Measurements from ENCODE around the gene ZNF600. TPM values are rescaled to one million over a fixed set of nuclear protein-coding genes. Genes with fewer than 3 reads are reported as not detected.
"Not testable (repeated sequence)": the region's sequence is repeated elsewhere in the genome, so short reads cannot be mapped to it uniquely, and the experiment has no call there.

ZNF600 gene
- total RNA-seq, 1 donor from 2014 or later: 6.1 TPM

DNA sequence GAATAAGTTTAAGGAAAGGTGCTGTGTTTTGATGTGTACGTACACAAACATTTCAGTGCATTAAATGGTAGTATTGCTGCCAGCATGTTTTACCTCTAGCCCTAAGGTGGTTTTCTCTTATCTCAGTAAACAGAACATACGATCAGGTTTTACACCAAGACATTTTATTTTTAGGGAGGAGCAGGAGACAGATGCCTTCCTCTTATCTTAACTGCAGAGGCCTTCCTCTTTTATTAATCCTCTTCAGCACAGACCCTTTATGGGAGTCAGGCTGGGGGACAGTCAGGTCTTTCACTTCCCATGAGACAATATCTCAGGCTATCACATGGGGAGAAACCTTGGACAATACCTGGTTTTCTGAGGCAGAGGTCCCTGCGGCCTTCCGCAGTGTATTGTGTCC, 36.8 kb downstream of the ZNF600 start:
- Histone ChIP-seq H3K4me3 (ENCODE audit: low read depth, low read length) (no peak overlapping the region), H3K27me3 (ENCODE audit: control insufficient read depth, insufficient read depth, low read length) (no peaks in the 10 kb centered on the region), H3K36me3 (ENCODE audit: control insufficient read depth, insufficient read depth, low read length) (no peaks in the 10 kb centered on the region)
- TF ChIP-seq, protein P1, sequence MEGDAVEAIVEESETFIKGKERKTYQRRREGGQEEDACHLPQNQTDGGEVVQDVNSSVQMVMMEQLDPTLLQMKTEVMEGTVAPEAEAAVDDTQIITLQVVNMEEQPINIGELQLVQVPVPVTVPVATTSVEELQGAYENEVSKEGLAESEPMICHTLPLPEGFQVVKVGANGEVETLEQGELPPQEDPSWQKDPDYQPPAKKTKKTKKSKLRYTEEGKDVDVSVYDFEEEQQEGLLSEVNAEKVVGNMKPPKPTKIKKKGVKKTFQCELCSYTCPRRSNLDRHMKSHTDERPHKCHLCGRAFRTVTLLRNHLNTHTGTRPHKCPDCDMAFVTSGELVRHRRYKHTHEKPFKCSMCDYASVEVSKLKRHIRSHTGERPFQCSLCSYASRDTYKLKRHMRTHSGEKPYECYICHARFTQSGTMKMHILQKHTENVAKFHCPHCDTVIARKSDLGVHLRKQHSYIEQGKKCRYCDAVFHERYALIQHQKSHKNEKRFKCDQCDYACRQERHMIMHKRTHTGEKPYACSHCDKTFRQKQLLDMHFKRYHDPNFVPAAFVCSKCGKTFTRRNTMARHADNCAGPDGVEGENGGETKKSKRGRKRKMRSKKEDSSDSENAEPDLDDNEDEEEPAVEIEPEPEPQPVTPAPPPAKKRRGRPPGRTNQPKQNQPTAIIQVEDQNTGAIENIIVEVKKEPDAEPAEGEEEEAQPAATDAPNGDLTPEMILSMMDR (IDR thresholded peaks at IDR 0.05; ENCODE audit: insufficient read depth, low read length, poor library complexity, severe bottlenecking): no peak
- no peak for DNase-seq (ENCODE audit: low read depth)

DNA sequence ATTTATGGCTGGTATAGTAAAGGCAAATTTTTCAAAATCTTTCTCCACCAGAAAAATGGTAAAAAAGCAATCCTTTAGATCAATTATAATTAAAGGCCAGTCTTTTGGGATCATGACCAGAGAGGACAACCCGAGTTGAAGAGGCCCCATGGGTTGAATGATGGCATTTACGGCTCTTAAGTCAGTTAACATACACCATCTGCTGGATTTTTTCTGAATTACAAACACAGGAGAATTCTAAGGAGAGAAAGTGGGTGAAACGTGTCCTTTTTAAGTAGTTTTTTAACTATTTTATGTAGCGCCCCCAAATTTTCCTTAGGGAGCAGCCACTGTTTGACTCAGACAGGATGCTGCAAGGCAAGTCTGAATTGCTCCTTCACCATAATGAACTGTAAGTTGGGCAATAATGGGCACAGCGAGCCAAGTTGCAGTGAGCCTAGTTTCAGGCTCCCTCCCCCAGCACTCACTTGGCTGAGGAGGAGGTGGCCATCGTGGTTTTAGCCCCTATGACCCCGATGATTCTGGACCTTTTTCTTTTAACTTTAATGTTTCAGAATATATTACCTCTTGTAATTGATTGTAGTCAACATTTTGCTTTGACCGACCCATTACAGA, 38.1 kb downstream of the ZNF600 start:
- DNase-seq (ENCODE audit: low read depth): no peak
- Histone ChIP-seq H3K27me3 (ENCODE audit: control insufficient read depth, insufficient read depth, low read length) (no peaks in the 10 kb centered on the region), H3K36me3 (ENCODE audit: control insufficient read depth, insufficient read depth, low read length) (no peaks in the 10 kb centered on the region), H3K4me3 (ENCODE audit: low read depth, low read length) (no peak overlapping the region)
- TF ChIP-seq, protein P1 (IDR thresholded peaks at IDR 0.05; ENCODE audit: insufficient read depth, low read length, poor library complexity, severe bottlenecking): no peak

DNA sequence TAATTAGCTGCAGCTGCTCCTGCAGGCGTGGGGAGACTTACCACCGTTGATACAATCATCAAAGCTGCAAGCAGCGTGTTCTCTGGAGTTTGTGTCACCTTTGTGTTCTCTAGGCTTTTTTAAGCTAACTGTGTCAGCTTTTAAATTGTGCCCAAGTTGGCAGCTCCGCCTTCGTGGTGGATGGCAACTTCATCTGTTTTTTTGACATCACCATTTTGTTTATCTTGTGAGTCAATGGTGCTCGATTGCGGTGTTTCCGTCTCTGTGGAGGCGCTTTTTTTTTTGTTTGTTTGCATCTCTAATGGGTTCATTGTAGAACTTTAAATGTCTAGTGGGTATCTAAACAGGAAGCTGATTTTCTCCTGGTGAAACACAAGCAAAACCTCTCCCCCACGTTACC, 40.7 kb downstream of the ZNF600 start:
- H3K36me3 ChIP-seq (ENCODE audit: control insufficient read depth, insufficient read depth, low read length); H3K4me3 ChIP-seq (ENCODE audit: low read depth, low read length); DNase-seq (ENCODE audit: low read depth); H3K27me3 ChIP-seq (ENCODE audit: control insufficient read depth, insufficient read depth, low read length): not testable (repeated sequence)

DNA sequence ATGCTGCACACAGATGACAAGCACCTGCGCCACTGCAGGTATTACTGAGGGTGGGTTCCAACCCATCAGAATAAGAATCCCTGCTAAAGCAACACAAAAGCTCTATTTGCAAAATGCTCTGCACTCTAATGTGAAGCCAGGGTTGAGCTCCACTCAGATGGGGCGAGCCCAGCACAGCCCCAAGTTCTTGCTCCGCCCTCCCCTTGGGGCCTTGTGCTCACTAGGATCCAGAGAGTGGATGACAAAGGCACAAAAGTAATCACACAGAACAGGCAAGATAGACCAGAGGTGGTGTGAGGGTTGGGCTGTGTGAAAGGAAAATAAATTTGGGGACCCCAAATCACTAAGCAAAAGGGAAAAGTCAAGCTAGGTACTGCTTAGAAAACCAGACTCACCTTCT, 43.5 kb downstream of the ZNF600 start:
- Histone ChIP-seq H3K27me3 (ENCODE audit: control insufficient read depth, insufficient read depth, low read length) (no peaks in the 10 kb centered on the region), H3K4me3 (ENCODE audit: low read depth, low read length) (no peak overlapping the region), H3K36me3 (ENCODE audit: control insufficient read depth, insufficient read depth, low read length) (no peaks in the 10 kb centered on the region)
- DNase-seq (ENCODE audit: low read depth): no peak
- TF ChIP-seq, protein P1 (IDR thresholded peaks at IDR 0.05; ENCODE audit: insufficient read depth, low read length, poor library complexity, severe bottlenecking): no peak

DNA sequence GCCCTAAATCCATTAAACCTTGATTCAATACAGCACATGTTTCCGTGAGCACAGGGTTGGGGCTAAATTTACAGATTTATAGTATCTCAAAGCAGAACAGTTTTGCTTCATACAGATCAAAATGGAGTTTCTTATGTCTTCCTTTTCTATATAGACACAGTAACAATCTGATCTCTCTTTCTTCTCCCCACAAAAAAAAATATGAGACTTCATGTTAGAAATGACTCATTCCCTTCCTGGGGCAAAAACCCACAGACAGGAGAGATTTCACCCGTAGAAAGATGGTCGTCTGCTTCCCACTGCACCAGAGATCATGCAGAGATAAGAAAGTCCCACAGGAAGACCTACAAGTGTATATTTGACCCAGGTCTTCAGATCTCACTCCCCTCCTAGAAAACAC, 44.1 kb downstream of the ZNF600 start:
- H3K36me3 ChIP-seq (ENCODE audit: control insufficient read depth, insufficient read depth, low read length): no peaks in the 10 kb centered on the region
- H3K4me3 ChIP-seq (ENCODE audit: low read depth, low read length): no peak overlapping the region
- TF ChIP-seq, protein P1 (IDR thresholded peaks at IDR 0.05; ENCODE audit: insufficient read depth, low read length, poor library complexity, severe bottlenecking): no peak
- no peak for DNase-seq (ENCODE audit: low read depth)
- H3K27me3 ChIP-seq (ENCODE audit: control insufficient read depth, insufficient read depth, low read length): no peaks in the 10 kb centered on the region

DNA sequence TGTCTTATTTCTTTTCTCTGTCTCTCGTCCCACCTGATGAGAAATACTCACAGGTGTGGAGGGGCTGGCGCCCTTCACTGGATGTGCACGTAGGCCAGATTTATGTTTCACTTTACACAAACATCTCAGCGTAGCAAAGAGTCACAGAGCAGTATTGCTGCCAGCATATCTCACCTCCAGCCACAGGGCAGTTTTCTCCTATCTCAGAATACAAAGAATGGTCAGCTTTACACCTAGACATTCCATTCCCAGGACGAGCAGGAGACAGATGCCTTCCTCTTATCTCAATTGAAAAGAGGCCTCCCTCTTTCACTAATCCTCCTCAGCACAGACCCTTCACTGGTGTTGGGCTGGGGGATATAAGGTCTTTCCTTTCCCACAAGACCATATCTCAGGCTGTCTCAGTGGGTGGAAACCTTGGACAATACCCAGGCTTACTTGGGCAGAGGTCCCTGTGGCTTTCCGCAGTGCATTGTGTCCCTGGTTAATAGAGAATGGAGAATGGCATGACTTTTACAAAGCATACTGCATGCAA, 44.6 kb downstream of the ZNF600 start:
- H3K4me3 ChIP-seq (ENCODE audit: low read depth, low read length): no peak overlapping the region
- DNase-seq (ENCODE audit: low read depth): no peak
- H3K27me3 ChIP-seq (ENCODE audit: control insufficient read depth, insufficient read depth, low read length): no peaks in the 10 kb centered on the region
- TF ChIP-seq, protein P1 (IDR thresholded peaks at IDR 0.05; ENCODE audit: insufficient read depth, low read length, poor library complexity, severe bottlenecking): no peak
- no peaks in the 10 kb centered on the region for H3K36me3 ChIP-seq (ENCODE audit: control insufficient read depth, insufficient read depth, low read length)

DNA sequence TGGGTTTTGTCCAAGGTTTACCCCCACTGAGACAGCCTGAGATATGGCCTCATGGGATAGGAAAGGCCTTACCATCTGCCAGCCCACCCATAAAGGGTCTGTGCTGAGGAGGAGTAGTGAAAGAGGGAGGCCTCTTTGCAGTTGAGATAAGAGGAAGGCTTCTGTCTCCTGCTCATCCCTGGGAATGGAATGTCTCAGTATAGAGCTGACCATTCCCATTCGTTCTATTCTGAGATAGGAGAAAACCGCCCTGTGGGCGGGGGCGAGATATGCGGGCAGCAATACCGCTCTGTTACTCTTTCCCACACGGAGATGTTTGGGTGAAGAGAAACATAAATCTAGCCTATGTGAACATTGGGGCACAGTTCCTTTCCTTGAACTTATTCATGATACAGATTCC, 45.2 kb downstream of the ZNF600 start:
- H3K27me3 ChIP-seq (ENCODE audit: control insufficient read depth, insufficient read depth, low read length); H3K4me3 ChIP-seq (ENCODE audit: low read depth, low read length); H3K36me3 ChIP-seq (ENCODE audit: control insufficient read depth, insufficient read depth, low read length); DNase-seq (ENCODE audit: low read depth): not testable (repeated sequence)

Measured in kidney epithelial cell (primary cell).